Glutamatergic neuron (in vitro differentiated cells): Measurements from ENCODE around the gene CHTOP. TPM values are rescaled to one million over a fixed set of nuclear protein-coding genes. Genes with fewer than 3 reads are reported as not detected.

Experiments
- DNase-seq: peaks from one replicate; pipeline ENCODE4 v3.0.0; 2022
- H3K27ac Mint-ChIP-seq: one replicate; pipeline ENCODE4 v1.8.0; 2020; ENCODE audit warnings: mild to moderate bottlenecking, mixed read lengths, inconsistent platforms; ENCODE audit not compliant: unreplicated experiment
- H3K27me3 Mint-ChIP-seq: one replicate; pipeline ENCODE4 v1.8.0; 2020; ENCODE audit warnings: mild to moderate bottlenecking, moderate library complexity, mixed read lengths, inconsistent platforms; ENCODE audit not compliant: unreplicated experiment
- H3K36me3 Mint-ChIP-seq: one replicate; pipeline ENCODE4 v1.8.0; 2020; ENCODE audit warnings: mild to moderate bottlenecking, mixed read lengths, inconsistent platforms; ENCODE audit not compliant: unreplicated experiment
- H3K4me1 Mint-ChIP-seq: one replicate; pipeline ENCODE4 v1.8.0; 2020; ENCODE audit warnings: mild to moderate bottlenecking, low read depth, mixed read lengths, inconsistent platforms; ENCODE audit not compliant: unreplicated experiment
- H3K4me3 Mint-ChIP-seq: one replicate; pipeline ENCODE4 v1.8.0; 2020; ENCODE audit warnings: mild to moderate bottlenecking, mixed read lengths, inconsistent platforms; ENCODE audit not compliant: unreplicated experiment
- H3K9me3 Mint-ChIP-seq: one replicate; pipeline ENCODE4 v1.8.0; 2020; ENCODE audit warnings: mild to moderate bottlenecking, moderate library complexity, mixed read lengths, inconsistent platforms; ENCODE audit not compliant: unreplicated experiment
- total RNA-seq: library from RNA; stranded (reverse); fragmentation: NEBNext Ultra II Directional; extraction: Animal tissue kit (Norgen Biotek cat#: 25700); gene quantifications from one replicate; pipeline ENCODE4 v1.2.1, GENCODE V29; 2021; ENCODE audit not compliant: unreplicated experiment
- TF ChIP-seq, protein P1 (sequence below): fragments of 200-600 bp; sonication (generic); IDR thresholded peaks from one replicate; pipeline ENCODE4 v1.5.0; 2021; ENCODE audit not compliant: partially characterized antibody, unreplicated experiment

Gene CHTOP
- total RNA-seq, 1 donor from 2014 or later: 84.7 TPM

- TF ChIP-seq, protein P1, sequence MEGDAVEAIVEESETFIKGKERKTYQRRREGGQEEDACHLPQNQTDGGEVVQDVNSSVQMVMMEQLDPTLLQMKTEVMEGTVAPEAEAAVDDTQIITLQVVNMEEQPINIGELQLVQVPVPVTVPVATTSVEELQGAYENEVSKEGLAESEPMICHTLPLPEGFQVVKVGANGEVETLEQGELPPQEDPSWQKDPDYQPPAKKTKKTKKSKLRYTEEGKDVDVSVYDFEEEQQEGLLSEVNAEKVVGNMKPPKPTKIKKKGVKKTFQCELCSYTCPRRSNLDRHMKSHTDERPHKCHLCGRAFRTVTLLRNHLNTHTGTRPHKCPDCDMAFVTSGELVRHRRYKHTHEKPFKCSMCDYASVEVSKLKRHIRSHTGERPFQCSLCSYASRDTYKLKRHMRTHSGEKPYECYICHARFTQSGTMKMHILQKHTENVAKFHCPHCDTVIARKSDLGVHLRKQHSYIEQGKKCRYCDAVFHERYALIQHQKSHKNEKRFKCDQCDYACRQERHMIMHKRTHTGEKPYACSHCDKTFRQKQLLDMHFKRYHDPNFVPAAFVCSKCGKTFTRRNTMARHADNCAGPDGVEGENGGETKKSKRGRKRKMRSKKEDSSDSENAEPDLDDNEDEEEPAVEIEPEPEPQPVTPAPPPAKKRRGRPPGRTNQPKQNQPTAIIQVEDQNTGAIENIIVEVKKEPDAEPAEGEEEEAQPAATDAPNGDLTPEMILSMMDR: no peak
- Mint-ChIP-seq H3K27ac (no peak overlapping the region), H3K27me3 (peaks cover 5% of the 10 kb centered on the region), H3K4me1 (peaks cover 6% of the 10 kb centered on the region), H3K36me3 (no peaks in the 10 kb centered on the region), H3K4me3 (no peak overlapping the region), H3K9me3 (peaks cover 8% of the 10 kb centered on the region)
- no peak for DNase-seq
These were observed 31.1 kb upstream of the CHTOP start for GRCh38 chr1:153602749-153603148.

DNA sequence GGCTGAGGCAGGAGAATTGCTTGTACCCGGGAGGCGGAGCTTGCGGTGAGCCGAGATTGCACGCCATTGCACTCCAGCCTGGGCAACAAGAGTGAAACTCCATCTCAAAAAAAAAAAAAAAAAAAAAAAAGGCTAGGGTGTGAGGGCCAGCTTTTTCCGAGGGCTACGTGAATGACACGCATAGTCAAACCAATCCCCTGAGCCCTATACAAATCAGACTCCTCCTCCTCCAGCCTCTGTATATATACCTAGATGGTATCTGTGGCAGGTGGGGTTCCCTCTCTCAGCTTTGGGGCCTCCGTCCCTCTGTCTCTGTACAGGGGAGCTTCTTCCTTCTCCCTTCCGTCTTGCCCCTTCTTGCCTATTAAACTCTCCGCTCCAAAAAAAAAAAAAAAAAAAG is 27.7 kb upstream of the CHTOP start:
- Mint-ChIP-seq H3K4me1 (peaks cover 13% of the 10 kb centered on the region), H3K4me3 (no peak overlapping the region), H3K36me3 (no peaks in the 10 kb centered on the region), H3K27ac (no peak overlapping the region), H3K27me3 (peaks cover 6% of the 10 kb centered on the region), H3K9me3 (peaks cover 5% of the 10 kb centered on the region)
- TF ChIP-seq, protein P1: no peak
- no peak for DNase-seq

DNA sequence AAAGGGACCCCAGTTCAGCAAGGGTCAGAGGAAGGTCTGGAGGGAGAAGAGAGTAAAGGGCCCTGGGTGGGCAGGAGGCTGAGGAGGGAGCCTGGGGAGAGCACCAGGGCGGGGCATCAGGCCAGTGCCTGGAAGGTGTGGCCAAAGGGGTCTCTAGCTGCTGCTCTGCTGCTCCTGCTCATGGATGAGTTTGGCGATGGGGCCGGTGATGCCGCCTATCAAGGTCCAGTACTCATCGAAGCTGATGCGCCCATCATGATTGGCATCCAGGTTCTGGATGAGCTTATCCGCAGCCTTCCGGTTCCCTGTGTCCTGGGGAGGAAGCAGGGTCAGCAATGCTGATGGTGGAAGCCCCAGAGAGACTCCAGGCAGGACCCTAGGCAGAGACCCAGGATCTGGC is 26.5 kb upstream of the CHTOP start:
- Mint-ChIP-seq H3K36me3 (no peaks in the 10 kb centered on the region), H3K4me3 (no peak overlapping the region), H3K9me3 (peaks cover 11% of the 10 kb centered on the region), H3K27me3 (peaks cover 5% of the 10 kb centered on the region), H3K4me1 (peaks cover 13% of the 10 kb centered on the region), H3K27ac (no peak overlapping the region)
- no peak for DNase-seq
- TF ChIP-seq, protein P1: no peak

DNA sequence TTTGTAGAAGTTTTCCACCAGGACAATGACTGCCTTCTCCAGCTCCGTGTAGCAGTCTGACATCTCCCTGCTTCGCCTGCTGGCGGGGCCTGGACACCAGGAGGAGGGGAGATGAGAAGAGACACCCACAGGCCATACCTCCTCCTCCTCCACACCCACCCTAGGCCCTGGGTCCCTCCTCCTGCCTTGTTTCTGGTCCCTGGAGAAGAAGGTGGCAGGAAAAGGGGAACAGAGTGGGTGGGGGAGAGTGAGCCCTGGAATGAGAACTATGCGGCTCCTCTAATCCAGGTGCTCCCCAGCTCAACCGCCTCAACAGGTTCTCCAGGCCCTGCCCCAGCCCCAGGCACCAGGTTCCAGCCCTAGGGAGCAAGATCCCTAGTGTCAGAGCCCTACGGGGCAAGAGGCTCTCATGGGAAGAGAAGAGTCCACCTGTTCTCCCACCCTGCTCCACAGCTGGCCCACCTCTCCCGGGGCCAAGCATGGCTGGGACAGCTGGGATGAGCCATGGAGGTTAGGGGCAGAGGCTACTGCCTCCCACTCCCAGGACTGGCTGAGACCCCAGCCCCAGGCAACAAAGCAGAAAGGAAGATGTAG is 25.7 kb upstream of the CHTOP start:
- Mint-ChIP-seq H3K4me1 (peaks cover 13% of the 10 kb centered on the region), H3K36me3 (no peaks in the 10 kb centered on the region), H3K9me3 (peaks cover 11% of the 10 kb centered on the region), H3K27ac (no peak overlapping the region), H3K27me3 (peaks cover 6% of the 10 kb centered on the region), H3K4me3 (no peak overlapping the region)
- TF ChIP-seq, protein P1: no peak
- no peak for DNase-seq

GRCh38 chr1:153608742-153609584 is 24.9 kb upstream of the CHTOP start:
- peak overlapping the region; percentile 76 for H3K27ac Mint-ChIP-seq
- no peaks in the 10 kb centered on the region for H3K36me3 Mint-ChIP-seq

More at GRCh38 chr1:153608742-153609584, 24.9 kb upstream of the CHTOP start:
- DNase-seq: peak; percentile 60
- TF ChIP-seq, protein P1: no peak
- Mint-ChIP-seq H3K4me3 (peak overlapping the region; percentile 55), H3K4me1 (peaks cover 13% of the 10 kb centered on the region), H3K9me3 (peaks cover 11% of the 10 kb centered on the region), H3K27me3 (peaks cover 7% of the 10 kb centered on the region)
